Ecto neural progenitor cell (in vitro differentiated cells): ENCODE data around the gene GTF2A2.
A peak's percentile ranks its signal among the peaks of the same experiment; 100 is the strongest.
"Not testable (repeated sequence)": the region's sequence is repeated elsewhere in the genome, so short reads cannot be mapped to it uniquely, and the experiment has no call there.

ENCODE experiments used
- DNase-seq: peaks from one replicate; pipeline ENCODE4 v3.0.0-alpha.2; 2018; ENCODE audit warnings: low spot score

Gene GTF2A2

GRCh38 chr15:59656897-59657634 lies at the start of gene GTF2A2:
TSS of gene GTF2A2 (minus strand) at chr15:59657515. CDS start at chr15:59652277, 5,238 bp downstream.
- peak; percentile 95 for DNase-seq

- DNase-seq = no peak
Observed at GRCh38 chr15:59703979-59704796, 46.9 kb upstream of the GTF2A2 start.

- no peak for DNase-seq
Observed at GRCh38 chr15:59702351-59702750, 45.0 kb upstream of the GTF2A2 start.

GRCh38 chr15:59701880-59702279 lies 44.6 kb upstream of the GTF2A2 start:
- no peak for DNase-seq

- no peak for DNase-seq
Observed at GRCh38 chr15:59699810-59700431, 42.6 kb upstream of the GTF2A2 start.

- DNase-seq = not testable (repeated sequence)
Observed at GRCh38 chr15:59698065-59698464, 40.8 kb upstream of the GTF2A2 start.

- no peak for DNase-seq
Observed at GRCh38 chr15:59696332-59696731, 39.0 kb upstream of the GTF2A2 start.

GRCh38 chr15:59694779-59695178 lies 37.5 kb upstream of the GTF2A2 start:
- DNase-seq = no peak

- DNase-seq = no peak
Observed at GRCh38 chr15:59691194-59691805, 34.0 kb upstream of the GTF2A2 start.

GRCh38 chr15:59689626-59690236 lies 32.4 kb upstream of the GTF2A2 start:
- DNase-seq = peak; percentile 80

GRCh38 chr15:59688782-59689625 lies 31.7 kb upstream of the GTF2A2 start, which contains the start of gene BNIP2:
TSS of gene BNIP2 (minus strand) at chr15:59689320. CDS start at chr15:59682457, 6,863 bp downstream.
- peak; percentile 99 for DNase-seq

- no peak for DNase-seq
Observed at GRCh38 chr15:59688423-59688781, 31.1 kb upstream of the GTF2A2 start.

- DNase-seq = no peak
Observed at GRCh38 chr15:59687836-59688235, 30.5 kb upstream of the GTF2A2 start.

- DNase-seq = no peak
Observed at GRCh38 chr15:59686389-59686788, 29.1 kb upstream of the GTF2A2 start.

GRCh38 chr15:59685737-59686297 lies 28.5 kb upstream of the GTF2A2 start:
- DNase-seq = no peak

GRCh38 chr15:59680870-59681269 lies 23.6 kb upstream of the GTF2A2 start:
- DNase-seq = no peak

GRCh38 chr15:59680346-59680745 lies 23.0 kb upstream of the GTF2A2 start:
- no peak for DNase-seq

- DNase-seq = no peak
Observed at GRCh38 chr15:59678620-59679019, 21.3 kb upstream of the GTF2A2 start.

- no peak for DNase-seq
Observed at GRCh38 chr15:59678172-59678571, 20.9 kb upstream of the GTF2A2 start.

- DNase-seq = no peak
Observed at GRCh38 chr15:59676565-59676964, 19.2 kb upstream of the GTF2A2 start.
